ENCODE results near the gene TRAPPC3. TPM values are rescaled to one million over a fixed set of nuclear protein-coding genes. Genes with fewer than 3 reads are reported as not detected.
A peak's percentile ranks its signal among the peaks of the same experiment; 100 is the strongest.

The TRAPPC3 gene
- total and polyA plus RNA-seq, 2 donors (not counting 1 experiment from before 2014, with no cell fraction given) = 40.5 to 42.1 TPM

GRCh38 chr1:36153476-36153875 lies 4.2 kb upstream of the TRAPPC3 start:
- ATAC-seq (ENCODE audit: low read depth) = no peak
- Histone ChIP-seq H3K36me3 (replicated peaks in 1 of 2; ENCODE audit: control extremely low read depth in 1 of 2, control insufficient read depth in 1 of 2, extremely low read depth in 1 of 2, insufficient read depth in 2 of 2, low read length in 1 of 2) (no peaks in the 10 kb centered on the region), H3K27me3 (replicated peaks in 1 of 4; ENCODE audit: control extremely low read depth in 1 of 4, control insufficient read depth in 3 of 4, insufficient read depth in 4 of 4, low read length in 3 of 4) (no peaks in the 10 kb centered on the region), H3K79me2 (ENCODE audit: control insufficient read depth, insufficient read depth, low read length) (peaks cover 59% of the 10 kb centered on the region), H3K9ac (ENCODE audit: low read length) (no peak overlapping the region), H3K4me1 (ENCODE audit: control insufficient read depth in 2 of 2, insufficient read depth in 2 of 2, low read length in 2 of 2) (peaks cover 51 to 59% of the 10 kb centered on the region in 2 donors), H3K9me3 (ENCODE audit: control extremely low read depth in 1 of 3, control insufficient read depth in 2 of 3, insufficient read depth in 1 of 3, low read length in 2 of 3) (no peaks in the 10 kb centered on the region), H3K27ac (ENCODE audit: low read length in 2 of 2) (no peak overlapping the region), H4K20me1 (ENCODE audit: control insufficient read depth, insufficient read depth, low read length, poor library complexity, severe bottlenecking) (no peaks in the 10 kb centered on the region), H2AFZ (ENCODE audit: insufficient read depth, low read depth, low read length, poor library complexity, severe bottlenecking) (no peak overlapping the region), H3K4me2 (replicated peaks; ENCODE audit: low read depth, low read length, poor library complexity, severe bottlenecking) (no peak overlapping the region), H3K4me3 (ENCODE audit: control extremely low read depth in 1 of 5, extremely low read depth in 1 of 5, insufficient read depth in 1 of 5, low read depth in 2 of 5, low read length in 4 of 5) (no peak overlapping the region)
- WGBS (ENCODE audit: insufficient coverage) = 97% methylated on average over 6 of the region's 6 CpGs
- TF ChIP-seq CTCF (IDR thresholded peaks at IDR 0.05) (no peak), EZH2 (IDR thresholded peaks at IDR 0.05; ENCODE audit: borderline replicate concordance, insufficient read depth, low read depth, low read length, poor library complexity, severe bottlenecking) (no peak)
- Mint-ChIP-seq H3K4me3 (peak overlapping the region; percentile 39), H3K9me3 (ENCODE audit: insufficient read depth) (no peaks in the 10 kb centered on the region), H3K27me3 (no peaks in the 10 kb centered on the region), H3K27ac (peak overlapping the region; percentile 56), H3K4me1 (peaks cover 70% of the 10 kb centered on the region)
- CTCF ChIA-PET = interaction anchor here (1.2 to 9.5 kb wide), 3 partner anchors 9 to 135 kb away, joined by 6 to 135 read pairs (median 31); no protein-coding TSS in a partner anchor
- no peak for DNase-seq
- intact Hi-C loops (cut with micrococcal nuclease) = no loop called here
- POLR2A ChIA-PET = interaction anchor here (0.8 kb wide), 1 partner anchor 21 kb away, joined by 3 read pairs; no protein-coding TSS in a partner anchor

- Histone ChIP-seq H3K4me3 (ENCODE audit: control extremely low read depth in 1 of 5, extremely low read depth in 1 of 5, insufficient read depth in 1 of 5, low read depth in 2 of 5, low read length in 4 of 5) (no peak overlapping the region), H3K27me3 (replicated peaks in 1 of 4; ENCODE audit: control extremely low read depth in 1 of 4, control insufficient read depth in 3 of 4, insufficient read depth in 4 of 4, low read length in 3 of 4) (no peaks in the 10 kb centered on the region), H3K4me1 (ENCODE audit: control insufficient read depth in 2 of 2, insufficient read depth in 2 of 2, low read length in 2 of 2) (peaks cover 38 to 49% of the 10 kb centered on the region in 2 donors), H4K20me1 (ENCODE audit: control insufficient read depth, insufficient read depth, low read length, poor library complexity, severe bottlenecking) (no peaks in the 10 kb centered on the region), H3K79me2 (ENCODE audit: control insufficient read depth, insufficient read depth, low read length) (peaks cover 59% of the 10 kb centered on the region), H3K27ac (ENCODE audit: low read length in 2 of 2) (peak overlapping the region; percentile 38 to 94), H3K36me3 (replicated peaks in 1 of 2; ENCODE audit: control extremely low read depth in 1 of 2, control insufficient read depth in 1 of 2, extremely low read depth in 1 of 2, insufficient read depth in 2 of 2, low read length in 1 of 2) (peaks cover 0 to 3% of the 10 kb centered on the region in 2 experiments), H2AFZ (ENCODE audit: insufficient read depth, low read depth, low read length, poor library complexity, severe bottlenecking) (peak overlapping the region; percentile 55), H3K9me3 (ENCODE audit: control extremely low read depth in 1 of 3, control insufficient read depth in 2 of 3, insufficient read depth in 1 of 3, low read length in 2 of 3) (no peaks in the 10 kb centered on the region), H3K9ac (ENCODE audit: low read length) (no peak overlapping the region), H3K4me2 (replicated peaks; ENCODE audit: low read depth, low read length, poor library complexity, severe bottlenecking) (peak overlapping the region; percentile 82)
- peaks cover 63% of the 10 kb centered on the region for H3K4me1 Mint-ChIP-seq
- POLR2A ChIA-PET = interaction anchor here (0.6 to 0.8 kb wide), 2 partner anchors 9 to 18 kb away, joined by 3 to 4 read pairs; no protein-coding TSS in a partner anchor
- H3K27me3 Mint-ChIP-seq = no peaks in the 10 kb centered on the region
- CTCF ChIA-PET = interaction anchor here (1.7 to 9.5 kb wide), 5 partner anchors 10 to 137 kb away, joined by 3 to 187 read pairs (median 63); partner anchors contain the start of gene THRAP3
- ATAC-seq (ENCODE audit: low read depth) (no peak), DNase-seq (peak; percentile 49)
- H3K4me3 Mint-ChIP-seq = peak overlapping the region; percentile 19
- no peaks in the 10 kb centered on the region for H3K9me3 Mint-ChIP-seq (ENCODE audit: insufficient read depth)
- H3K27ac Mint-ChIP-seq = peak overlapping the region; percentile 81
- intact Hi-C loops (cut with micrococcal nuclease) = no loop called here
- TF ChIP-seq CTCF (IDR thresholded peaks at IDR 0.05) (no peak), EZH2 (IDR thresholded peaks at IDR 0.05; ENCODE audit: borderline replicate concordance, insufficient read depth, low read depth, low read length, poor library complexity, severe bottlenecking) (no peak)
- 83% methylated on average over 1 of the region's 3 CpGs for WGBS (ENCODE audit: insufficient coverage)
These were observed 2.5 kb upstream of the TRAPPC3 start for GRCh38 chr1:36151845-36152203.
